ENCODE results near the gene C1orf52. TPM values are rescaled to one million over a fixed set of nuclear protein-coding genes. Genes with fewer than 3 reads are reported as not detected.

Gene C1orf52
- total and polyA plus RNA-seq, 9 donors, result 10.7 to 24.6 (median 20.1) TPM

DNA sequence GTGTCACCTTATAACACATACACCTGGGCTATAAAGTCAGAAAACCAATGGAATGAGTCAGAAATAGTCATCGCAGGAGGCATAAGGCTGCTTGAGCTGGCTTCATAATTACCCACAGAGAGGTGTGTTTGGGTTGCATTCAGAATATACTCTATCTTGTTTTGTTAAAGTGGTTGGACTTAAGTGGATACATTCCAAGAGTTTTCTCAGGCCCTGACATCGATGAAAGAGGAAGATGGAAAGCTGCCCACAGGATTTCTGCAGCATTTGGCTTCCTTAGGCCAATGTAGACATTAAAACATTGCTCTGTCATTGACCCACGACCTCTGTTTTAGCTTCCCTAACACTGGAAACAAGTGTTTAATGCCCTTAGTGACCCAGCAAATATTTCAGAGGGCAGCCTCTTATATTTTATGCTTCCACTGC, 35.6 kb upstream of the C1orf52 start:
- no peak overlapping the region for H3K27ac ChIP-seq
- H3K36me3 ChIP-seq, result no peaks in the 10 kb centered on the region
- H3K9me3 ChIP-seq, result no peaks in the 10 kb centered on the region
- no peaks in the 10 kb centered on the region for H3K27me3 ChIP-seq
- intact Hi-C loops (cut with DNase I), result no loop called here
- WGBS, 3 donors, result 20 to 29% (median 21%) methylated on average over 3 of the region's 3 CpGs
- TF ChIP-seq EP300 (IDR thresholded peaks at IDR 0.05), result no peak
- TF ChIP-seq, protein P1, sequence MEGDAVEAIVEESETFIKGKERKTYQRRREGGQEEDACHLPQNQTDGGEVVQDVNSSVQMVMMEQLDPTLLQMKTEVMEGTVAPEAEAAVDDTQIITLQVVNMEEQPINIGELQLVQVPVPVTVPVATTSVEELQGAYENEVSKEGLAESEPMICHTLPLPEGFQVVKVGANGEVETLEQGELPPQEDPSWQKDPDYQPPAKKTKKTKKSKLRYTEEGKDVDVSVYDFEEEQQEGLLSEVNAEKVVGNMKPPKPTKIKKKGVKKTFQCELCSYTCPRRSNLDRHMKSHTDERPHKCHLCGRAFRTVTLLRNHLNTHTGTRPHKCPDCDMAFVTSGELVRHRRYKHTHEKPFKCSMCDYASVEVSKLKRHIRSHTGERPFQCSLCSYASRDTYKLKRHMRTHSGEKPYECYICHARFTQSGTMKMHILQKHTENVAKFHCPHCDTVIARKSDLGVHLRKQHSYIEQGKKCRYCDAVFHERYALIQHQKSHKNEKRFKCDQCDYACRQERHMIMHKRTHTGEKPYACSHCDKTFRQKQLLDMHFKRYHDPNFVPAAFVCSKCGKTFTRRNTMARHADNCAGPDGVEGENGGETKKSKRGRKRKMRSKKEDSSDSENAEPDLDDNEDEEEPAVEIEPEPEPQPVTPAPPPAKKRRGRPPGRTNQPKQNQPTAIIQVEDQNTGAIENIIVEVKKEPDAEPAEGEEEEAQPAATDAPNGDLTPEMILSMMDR (IDR thresholded peaks at IDR 0.05), result no peak
- no peak for TF ChIP-seq POLR2A (IDR thresholded peaks at IDR 0.05)
- no peak for DNase-seq
- peaks cover 13% of the 10 kb centered on the region for H3K4me1 ChIP-seq (ENCODE audit: insufficient read depth)
- H3K4me3 ChIP-seq, result no peak overlapping the region

DNA sequence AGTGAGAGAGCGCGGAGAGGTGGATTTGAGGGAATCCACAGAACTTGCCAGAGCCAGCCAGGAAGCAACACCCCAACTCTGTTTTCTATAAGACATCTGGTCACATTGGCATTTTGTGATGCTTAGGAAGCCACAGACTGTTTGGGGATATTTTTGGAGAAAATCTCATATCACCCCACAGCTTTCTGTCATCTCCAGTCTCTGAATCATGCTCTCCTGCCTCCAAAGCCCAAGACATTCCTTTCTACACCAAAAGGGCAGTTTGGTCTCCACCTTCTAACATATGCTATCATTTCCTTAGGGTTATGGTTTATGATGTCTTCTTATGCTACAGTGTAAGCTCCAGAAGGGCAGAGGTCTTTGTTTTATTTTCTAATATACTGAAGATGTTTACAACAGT, 31.4 kb upstream of the C1orf52 start:
- no peak overlapping the region for H3K4me3 ChIP-seq
- H3K4me1 ChIP-seq (ENCODE audit: insufficient read depth), result peaks cover 2% of the 10 kb centered on the region
- H3K36me3 ChIP-seq, result no peaks in the 10 kb centered on the region
- DNase-seq, result no peak
- H3K9me3 ChIP-seq, result no peaks in the 10 kb centered on the region
- intact Hi-C loops (cut with DNase I), result no loop called here
- TF ChIP-seq EP300 (IDR thresholded peaks at IDR 0.05) (no peak), POLR2A (IDR thresholded peaks at IDR 0.05) (no peak)
- TF ChIP-seq, protein P1 (IDR thresholded peaks at IDR 0.05), result no peak
- no peak overlapping the region for H3K27ac ChIP-seq
- H3K27me3 ChIP-seq, result no peaks in the 10 kb centered on the region
- 93 to 97% (median 96%) methylated on average over 2 of the region's 2 CpGs for WGBS, 3 donors

DNA sequence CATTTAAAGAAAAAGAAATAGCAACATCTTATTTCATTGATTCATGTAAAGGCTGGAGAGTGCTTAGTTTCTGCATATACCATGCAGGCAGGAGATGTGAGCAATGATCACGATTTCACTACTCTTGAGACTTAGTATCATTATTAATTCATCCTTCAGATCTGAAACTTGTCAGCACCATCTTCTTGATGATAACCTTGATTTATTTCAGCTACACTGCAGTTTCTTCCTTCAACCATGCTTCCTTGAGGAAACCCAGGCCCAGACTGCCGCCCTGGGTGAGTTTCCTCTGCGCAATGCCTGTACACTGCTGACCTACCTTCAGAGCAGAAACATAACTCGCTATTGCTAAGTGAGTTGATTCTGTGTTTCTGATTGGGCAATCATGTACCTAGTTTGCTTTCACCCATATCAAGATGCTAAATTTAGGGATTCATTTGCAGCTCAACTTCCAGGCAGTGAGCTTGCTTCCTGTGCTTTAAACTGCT, 30.4 kb upstream of the C1orf52 start:
- WGBS, 3 donors, result 93 to 96% (median 94%) methylated on average over 4 of the region's 4 CpGs
- no peak for DNase-seq
- H3K27ac ChIP-seq, result no peak overlapping the region
- intact Hi-C loops (cut with DNase I), result no loop called here
- no peak overlapping the region for H3K4me3 ChIP-seq
- peaks cover under 1% of the 10 kb centered on the region for H3K4me1 ChIP-seq (ENCODE audit: insufficient read depth)
- H3K27me3 ChIP-seq, result no peaks in the 10 kb centered on the region
- no peaks in the 10 kb centered on the region for H3K36me3 ChIP-seq
- H3K9me3 ChIP-seq, result no peaks in the 10 kb centered on the region
- TF ChIP-seq EP300 (IDR thresholded peaks at IDR 0.05) (no peak), POLR2A (IDR thresholded peaks at IDR 0.05) (no peak)
- TF ChIP-seq, protein P1 (IDR thresholded peaks at IDR 0.05), result no peak

DNA sequence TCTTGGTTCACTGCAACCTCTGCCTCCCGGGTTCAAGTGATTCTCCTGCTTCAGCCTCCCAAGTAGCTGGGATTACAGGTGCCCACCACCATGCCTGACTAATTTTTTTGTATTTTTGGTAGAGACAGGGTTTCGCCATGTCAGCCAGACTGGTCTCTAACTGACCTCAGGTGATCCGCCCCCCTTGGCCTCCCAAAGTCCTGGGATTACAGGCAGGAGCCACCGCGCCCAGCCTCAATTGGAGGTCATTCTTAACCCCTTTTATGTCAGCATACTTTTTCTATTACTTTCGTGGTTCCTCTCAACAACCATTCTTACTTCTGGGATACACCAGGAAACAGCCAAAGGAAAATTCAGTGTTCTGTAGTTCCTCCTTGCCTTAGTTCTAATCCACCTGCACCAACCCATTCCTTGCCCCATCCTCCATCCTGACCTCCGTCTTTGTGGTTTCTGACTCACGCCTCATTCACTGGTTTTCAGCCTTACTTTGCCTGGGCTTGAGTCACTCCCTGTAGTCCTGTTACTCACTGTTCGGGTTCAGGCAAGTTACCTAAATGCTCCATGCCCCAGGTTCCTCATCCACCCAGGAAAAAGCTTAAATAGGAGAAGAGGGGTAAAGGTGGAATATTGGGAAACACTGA, 29.9 kb upstream of the C1orf52 start:
- H3K27me3 ChIP-seq, result no peaks in the 10 kb centered on the region
- no peaks in the 10 kb centered on the region for H3K9me3 ChIP-seq
- no peak overlapping the region for H3K4me3 ChIP-seq
- H3K4me1 ChIP-seq (ENCODE audit: insufficient read depth), result no peaks in the 10 kb centered on the region
- TF ChIP-seq EP300 (IDR thresholded peaks at IDR 0.05) (no peak), POLR2A (IDR thresholded peaks at IDR 0.05) (no peak)
- TF ChIP-seq, protein P1 (IDR thresholded peaks at IDR 0.05), result no peak
- no peak for DNase-seq
- no peak overlapping the region for H3K27ac ChIP-seq
- H3K36me3 ChIP-seq, result no peaks in the 10 kb centered on the region
- intact Hi-C loops (cut with DNase I), result no loop called here
- WGBS, 3 donors, result 89 to 92% (median 90%) methylated on average over 9 of the region's 9 CpGs

Data from ovary (tissue), 9 donors.